KMS-11 (cell line): ENCODE data around the gene C1orf198.

ENCODE experiments used
- H2AFZ ChIP-seq: fragments of 200-600 bp; sonication (generic); 2 replicates; pipeline ENCODE4 v1.6.1; 2016; ENCODE audit warnings: antibody characterized with exemption, mixed run types, low read depth
- H3K27ac ChIP-seq: fragments of 200-600 bp; sonication (generic); 2 replicates; pipeline ENCODE4 v1.6.1; 2016; ENCODE audit warnings: mild to moderate bottlenecking, mixed run types
- H3K27me3 ChIP-seq: fragments of 200-600 bp; sonication (generic); 2 replicates; pipeline ENCODE4 v1.6.1; 2017; ENCODE audit warnings: mild to moderate bottlenecking, low read depth, mixed run types, moderate library complexity; ENCODE audit not compliant: insufficient read depth
- H3K36me3 ChIP-seq: fragments of 200-600 bp; sonication (generic); 2 replicates; pipeline ENCODE4 v1.6.1; 2017; ENCODE audit warnings: mild to moderate bottlenecking, mixed run types; ENCODE audit not compliant: insufficient read depth
- H3K4me1 ChIP-seq: fragments of 200-600 bp; sonication (generic); 2 replicates; pipeline ENCODE4 v1.6.1; 2016; ENCODE audit warnings: mild to moderate bottlenecking, low read depth, mixed run types; ENCODE audit not compliant: poor library complexity, severe bottlenecking
- H3K4me2 ChIP-seq: fragments of 200-600 bp; sonication (generic); 2 replicates; pipeline ENCODE4 v1.7.0; 2016; ENCODE audit warnings: mild to moderate bottlenecking, mixed run types
- H3K4me3 ChIP-seq: fragments of 200-600 bp; sonication (generic); IDR thresholded peaks from 2 replicates; pipeline ENCODE4 v1.6.1; 2017; ENCODE audit warnings: low read depth, low read length, mixed read lengths; ENCODE audit not compliant: insufficient read depth
- H3K79me2 ChIP-seq: fragments of 200-600 bp; sonication (generic); 2 replicates; pipeline ENCODE4 v1.6.1; 2016; ENCODE audit warnings: low read depth, mixed run types; ENCODE audit not compliant: insufficient read depth
- H3K9ac ChIP-seq: fragments of 200-600 bp; sonication (generic); 2 replicates; pipeline ENCODE4 v1.6.1; 2016; ENCODE audit warnings: mild to moderate bottlenecking, mixed run types
- H4K20me1 ChIP-seq: fragments of 200-600 bp; sonication (generic); 2 replicates; pipeline ENCODE4 v1.6.1; 2016; ENCODE audit warnings: mild to moderate bottlenecking, mixed run types; ENCODE audit not compliant: insufficient read depth
- CTCF ChIP-seq: fragments of 200-600 bp; sonication (generic); conservative IDR thresholded peaks from 2 replicates; pipeline ENCODE4 v1.6.1; 2017; ENCODE audit warnings: low read depth, mild to moderate bottlenecking, antibody characterized with exemption, low read length, moderate library complexity, mixed read lengths

Gene C1orf198

GRCh38 chr1:230858236-230858820, 10.0 kb downstream of the C1orf198 start:
- Histone ChIP-seq H3K36me3 (no peaks in the 10 kb centered on the region), H2AFZ (no peak overlapping the region), H3K9ac (no peak overlapping the region), H3K27ac (no peak overlapping the region), H3K4me1 (peaks cover 6% of the 10 kb centered on the region), H3K27me3 (no peaks in the 10 kb centered on the region), H4K20me1 (no peaks in the 10 kb centered on the region), H3K4me3 (no peak overlapping the region), H3K79me2 (no peaks in the 10 kb centered on the region), H3K4me2 (no peak overlapping the region)
- TF ChIP-seq CTCF: no peak

GRCh38 chr1:230857822-230858221, 10.5 kb downstream of the C1orf198 start:
- H3K4me3 ChIP-seq: no peak overlapping the region
- no peak overlapping the region for H3K27ac ChIP-seq
- H3K4me2 ChIP-seq: no peak overlapping the region
- no peaks in the 10 kb centered on the region for H3K79me2 ChIP-seq
- no peaks in the 10 kb centered on the region for H3K27me3 ChIP-seq
- H2AFZ ChIP-seq: no peak overlapping the region
- H3K4me1 ChIP-seq: peaks cover 3% of the 10 kb centered on the region
- H3K36me3 ChIP-seq: no peaks in the 10 kb centered on the region
- no peaks in the 10 kb centered on the region for H4K20me1 ChIP-seq
- H3K9ac ChIP-seq: no peak overlapping the region
- TF ChIP-seq CTCF: no peak

- H3K36me3 ChIP-seq: no peaks in the 10 kb centered on the region
- no peak overlapping the region for H3K4me3 ChIP-seq
- H3K4me1 ChIP-seq: no peaks in the 10 kb centered on the region
- H3K27ac ChIP-seq: no peak overlapping the region
- H4K20me1 ChIP-seq: no peaks in the 10 kb centered on the region
- H3K4me2 ChIP-seq: no peak overlapping the region
- no peak for TF ChIP-seq CTCF
- H3K27me3 ChIP-seq: no peaks in the 10 kb centered on the region
- no peak overlapping the region for H2AFZ ChIP-seq
- H3K79me2 ChIP-seq: no peaks in the 10 kb centered on the region
- H3K9ac ChIP-seq: no peak overlapping the region
Measured at GRCh38 chr1:230857077-230857476, 11.2 kb downstream of the C1orf198 start.

- no peak overlapping the region for H3K9ac ChIP-seq
- no peaks in the 10 kb centered on the region for H3K36me3 ChIP-seq
- no peak overlapping the region for H2AFZ ChIP-seq
- no peak overlapping the region for H3K4me2 ChIP-seq
- H3K4me1 ChIP-seq: no peaks in the 10 kb centered on the region
- no peaks in the 10 kb centered on the region for H3K27me3 ChIP-seq
- TF ChIP-seq CTCF: no peak
- no peaks in the 10 kb centered on the region for H3K79me2 ChIP-seq
- H3K4me3 ChIP-seq: no peak overlapping the region
- H3K27ac ChIP-seq: no peak overlapping the region
- H4K20me1 ChIP-seq: no peaks in the 10 kb centered on the region
Measured at GRCh38 chr1:230855886-230856285, 12.4 kb downstream of the C1orf198 start.
